HG02938 (cell line): Measurements from ENCODE around the gene GPHN.

Source experiments
- ATAC-seq: cut with Tn5 transposase; IDR thresholded peaks from one replicate; pipeline ENCODE4 v1.9.1; 2021; ENCODE audit warnings: mild to moderate bottlenecking, moderate library complexity; ENCODE audit not compliant: unreplicated experiment

The GPHN gene

DNA sequence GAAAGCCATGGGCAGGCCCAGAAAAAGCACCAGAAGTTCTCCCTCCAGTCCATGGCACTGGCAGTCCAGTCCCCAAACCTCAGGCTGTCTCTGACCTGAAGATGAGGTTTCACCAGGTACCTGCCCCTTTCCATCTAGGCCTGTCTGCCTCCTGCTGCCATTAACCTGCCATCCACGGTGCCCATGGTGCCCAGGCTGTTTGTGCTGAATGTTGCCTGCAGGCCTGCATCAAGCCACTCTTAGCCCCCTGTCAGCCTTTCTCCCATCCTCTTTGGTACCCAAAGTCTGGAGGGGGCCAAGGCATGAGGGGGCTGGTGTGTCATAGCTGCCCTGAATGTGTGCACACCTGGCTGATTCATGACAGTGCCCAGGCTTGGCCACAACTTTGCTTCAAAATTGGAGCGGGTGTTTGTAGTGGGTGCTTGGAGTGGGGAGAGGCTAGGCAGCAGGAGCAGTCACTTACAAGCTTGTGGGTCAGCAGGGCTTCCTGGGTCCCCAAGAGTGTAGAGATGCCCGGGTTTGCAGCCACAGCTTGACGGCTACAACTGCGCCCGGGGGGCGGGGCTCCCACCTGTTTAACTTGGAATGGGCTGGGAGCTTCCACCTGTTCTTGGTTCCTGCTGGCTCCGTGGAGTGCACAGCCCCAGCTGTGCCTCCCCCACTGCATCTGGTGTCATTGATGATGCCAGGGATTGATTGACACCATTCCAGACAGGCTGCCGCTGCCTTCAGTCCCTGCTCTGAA lies 88.5 kb downstream of the GPHN start:
- no peak for ATAC-seq

DNA sequence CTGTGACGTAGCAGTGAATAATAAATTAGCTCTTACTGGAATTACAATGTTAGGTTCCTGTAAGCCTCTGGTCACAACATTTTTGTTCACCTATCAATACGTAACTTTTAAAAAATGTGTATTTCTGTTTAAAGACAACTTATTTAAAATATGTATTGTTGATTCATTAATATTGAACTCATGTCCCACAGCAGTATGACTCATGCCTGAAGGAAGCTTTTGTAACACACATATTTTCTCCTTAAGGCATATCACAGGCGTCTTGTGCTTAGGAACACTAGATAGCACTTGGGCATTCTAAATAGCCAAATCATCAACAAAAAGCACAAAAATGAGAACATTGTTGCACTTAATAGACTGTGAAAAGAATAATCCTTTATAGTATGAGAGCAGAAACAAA lies 92.5 kb downstream of the GPHN start:
- no peak for ATAC-seq

DNA sequence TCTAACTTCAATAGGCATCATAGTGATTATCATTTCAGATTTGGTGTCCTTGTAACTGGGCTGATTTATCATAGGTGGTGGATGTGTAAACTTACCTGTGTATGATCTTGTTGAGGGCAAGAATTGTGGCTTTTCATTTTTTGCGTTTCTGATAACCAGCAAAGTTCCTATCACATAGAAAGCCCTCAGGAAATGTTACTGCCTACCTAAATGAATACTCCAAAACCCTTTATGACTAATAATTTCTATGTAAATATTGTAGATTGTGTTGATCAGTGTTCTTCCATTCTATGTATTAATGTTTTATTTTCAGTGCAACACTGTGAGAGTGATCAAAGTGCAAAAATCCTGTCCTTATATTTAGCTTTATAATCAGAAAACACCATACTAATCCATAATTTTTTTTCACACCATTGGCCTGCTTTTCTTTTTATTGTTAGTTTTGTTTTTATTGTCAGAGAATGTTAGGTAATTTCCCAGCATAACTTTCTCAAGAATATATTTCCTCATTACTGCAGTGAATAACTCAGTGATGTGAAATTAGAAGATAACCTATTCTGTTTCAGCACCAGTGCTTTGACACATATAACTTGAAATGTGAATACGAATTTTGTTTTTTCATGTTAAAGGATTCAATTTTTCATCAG lies 94.1 kb downstream of the GPHN start:
- no peak for ATAC-seq

DNA sequence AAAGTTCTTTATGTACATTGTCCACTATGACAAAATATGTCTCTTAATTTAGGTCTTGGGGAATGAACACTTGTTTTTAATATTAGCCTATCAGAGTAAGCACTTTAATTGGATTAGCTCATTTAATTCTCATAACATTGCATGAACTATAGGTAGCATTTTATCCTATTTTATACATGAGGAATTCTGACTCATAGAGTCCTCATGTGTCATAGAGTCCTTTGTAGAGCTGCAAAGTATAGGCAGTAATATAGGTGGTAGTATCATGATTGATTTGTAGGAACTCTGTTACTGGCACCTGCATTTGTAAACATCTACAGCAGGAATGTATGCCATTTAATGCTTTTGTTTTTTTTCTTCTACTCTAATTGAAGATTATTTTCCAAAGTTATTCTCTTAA lies 96.0 kb downstream of the GPHN start:
- ATAC-seq: no peak

DNA sequence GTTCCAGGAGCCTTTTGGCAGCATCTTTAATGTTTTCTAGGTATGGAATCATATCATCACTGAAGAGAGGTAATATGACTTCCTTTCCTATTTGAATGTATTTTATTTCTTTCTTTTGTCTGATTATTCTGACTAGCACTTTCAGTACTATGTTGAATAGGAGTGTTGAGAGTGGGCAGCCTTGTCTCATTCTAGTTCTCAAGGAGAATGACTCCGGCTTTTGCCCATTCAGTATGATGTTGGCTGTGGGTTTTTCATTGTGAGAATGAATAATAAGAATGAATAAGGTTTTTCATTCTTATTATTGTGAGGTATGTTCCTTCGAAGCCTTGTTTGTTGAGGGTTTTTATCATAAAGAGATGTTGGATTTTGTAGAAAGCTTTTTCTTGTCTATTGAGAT lies 98.9 kb downstream of the GPHN start:
- ATAC-seq: no peak

DNA sequence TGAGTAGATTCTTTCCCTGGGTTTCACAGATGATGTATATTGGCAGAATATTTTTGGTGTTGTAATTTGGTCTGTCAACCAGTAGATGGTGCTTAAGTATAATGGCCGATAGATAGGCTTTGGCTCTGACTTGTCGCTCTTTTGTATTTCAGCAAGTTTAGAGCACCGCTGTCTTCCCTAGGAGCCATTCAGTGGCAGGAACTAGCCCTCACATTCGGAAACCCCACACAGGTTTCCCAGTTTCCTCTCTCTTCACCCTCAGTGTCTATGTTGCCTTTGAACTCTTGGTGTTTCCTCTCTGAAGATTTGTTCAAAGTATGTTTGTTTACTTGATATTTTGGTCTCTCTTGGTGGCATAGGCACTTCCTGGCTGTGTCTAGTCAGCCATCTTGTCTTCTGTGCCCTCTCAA lies 102.2 kb downstream of the GPHN start:
- ATAC-seq: no peak

DNA sequence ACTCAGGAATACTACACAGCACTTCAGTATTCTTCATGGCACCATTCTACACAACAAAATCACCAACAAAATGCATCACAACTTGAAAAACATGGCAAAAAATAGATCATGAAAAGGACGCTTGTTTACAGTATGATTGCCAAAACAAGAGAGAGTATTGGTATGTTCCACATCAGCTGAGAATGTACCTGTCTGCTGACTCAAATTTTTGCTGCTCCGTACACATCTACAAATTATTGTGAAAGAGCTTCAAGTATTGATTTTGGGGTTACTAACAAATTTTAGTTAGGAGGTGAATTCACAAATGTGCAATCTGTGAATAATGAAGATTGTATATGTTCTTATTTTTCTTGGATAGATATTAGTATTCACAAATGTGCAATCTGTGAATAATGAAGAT lies 105.4 kb downstream of the GPHN start:
- no peak for ATAC-seq

DNA sequence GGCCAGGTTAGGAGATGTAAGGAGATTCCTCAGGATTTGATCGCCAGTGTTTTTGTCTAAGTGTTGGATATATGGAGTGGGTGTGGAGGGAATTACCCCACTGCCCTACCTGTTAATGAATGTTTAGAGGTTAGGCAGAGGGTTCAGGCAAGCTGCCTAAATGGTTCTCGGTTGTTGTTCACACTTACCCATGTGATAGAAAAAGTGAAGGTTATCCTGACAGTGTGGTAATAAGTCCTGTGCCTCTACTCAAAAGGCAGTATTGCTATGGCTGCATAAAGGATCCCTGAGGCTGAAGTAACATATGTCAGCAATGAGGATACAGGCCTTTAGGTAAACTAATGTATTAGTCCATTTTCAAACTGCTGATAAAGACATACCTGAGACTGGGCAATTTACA lies 112.0 kb downstream of the GPHN start:
- ATAC-seq: peak; percentile 56

DNA sequence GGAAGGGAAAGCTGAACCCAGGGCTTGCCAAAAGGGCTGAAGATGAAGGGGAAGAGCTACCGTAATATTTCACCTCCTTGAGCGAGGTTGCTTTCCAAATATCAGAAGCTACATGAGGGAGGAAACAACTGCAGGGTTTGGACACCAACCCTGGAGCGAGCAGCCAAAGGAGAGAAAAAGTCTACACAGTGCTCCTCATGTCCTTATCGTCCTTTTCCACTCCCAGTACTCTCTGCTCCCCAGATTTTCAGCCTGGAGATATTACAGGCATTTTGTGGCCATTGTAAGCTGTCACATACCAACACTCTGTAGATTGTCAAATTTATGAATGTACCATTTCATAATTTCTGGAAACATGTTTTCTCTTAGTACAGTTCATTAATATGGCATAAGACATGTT lies 115.9 kb downstream of the GPHN start:
- no peak for ATAC-seq

DNA sequence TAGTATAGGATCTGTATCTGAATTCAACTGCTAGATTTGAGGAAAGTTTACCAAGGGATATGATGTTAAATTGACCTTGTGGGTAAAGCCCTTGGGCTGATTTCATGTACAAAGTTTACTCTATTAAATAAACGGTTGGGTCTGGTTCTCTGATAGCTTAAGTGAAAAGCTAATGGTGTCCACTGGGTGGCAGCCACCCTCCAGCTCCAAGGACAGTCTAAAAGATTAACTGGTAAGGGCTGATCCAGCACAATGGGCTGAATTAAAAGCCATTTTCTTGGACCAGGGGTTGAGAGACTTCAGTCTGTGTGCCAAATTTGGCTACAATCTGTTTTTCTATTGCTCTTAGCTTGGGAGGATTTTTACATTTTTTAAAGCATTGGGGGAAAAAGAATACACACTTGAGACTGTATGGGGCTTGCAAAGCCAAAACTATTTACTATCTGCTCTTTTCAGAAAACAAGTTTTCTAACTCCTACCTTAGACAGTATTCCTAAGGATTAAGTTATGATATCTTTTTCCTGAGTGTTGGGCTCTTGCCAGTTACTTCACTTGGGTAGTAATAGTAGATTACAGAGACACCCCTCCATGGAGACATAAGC lies 116.5 kb downstream of the GPHN start:
- ATAC-seq: peak; percentile 84

DNA sequence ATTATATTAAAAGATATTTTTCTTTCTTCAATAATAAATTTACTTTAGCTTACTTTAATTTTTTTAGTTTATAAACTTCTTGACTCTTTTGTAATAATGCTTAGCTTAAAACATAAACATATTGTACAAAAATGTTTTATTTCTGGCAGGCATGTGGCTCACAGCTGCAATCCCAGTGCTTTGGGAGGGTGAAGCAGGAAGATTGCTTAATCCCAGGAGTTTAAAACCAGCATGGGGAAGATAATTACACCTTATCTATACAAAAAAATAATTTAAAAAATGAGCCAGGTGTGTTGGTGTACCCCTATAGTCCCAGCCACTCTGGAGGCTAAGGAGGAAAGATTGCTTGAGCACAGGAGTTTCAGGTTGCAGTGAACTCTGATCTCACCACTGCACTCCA lies 120.7 kb downstream of the GPHN start:
- ATAC-seq: no peak

DNA sequence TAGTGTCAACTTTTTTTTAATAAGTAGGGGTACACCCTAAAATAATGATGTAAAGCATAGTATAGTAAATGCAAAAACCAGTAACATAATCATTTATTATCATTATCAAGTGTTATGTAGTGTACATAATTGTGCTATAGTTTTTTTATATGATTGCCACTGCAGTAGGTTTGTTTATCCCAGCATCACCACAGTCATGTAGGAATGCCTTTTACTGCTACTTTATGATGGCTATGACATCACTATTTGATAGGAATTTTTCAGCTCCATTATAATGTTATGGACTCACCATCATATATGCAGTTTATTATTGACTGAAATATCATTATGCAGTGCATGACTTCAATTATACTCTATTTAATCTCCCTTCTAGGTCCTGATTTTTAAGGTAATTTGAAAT lies 121.6 kb downstream of the GPHN start:
- no peak for ATAC-seq

DNA sequence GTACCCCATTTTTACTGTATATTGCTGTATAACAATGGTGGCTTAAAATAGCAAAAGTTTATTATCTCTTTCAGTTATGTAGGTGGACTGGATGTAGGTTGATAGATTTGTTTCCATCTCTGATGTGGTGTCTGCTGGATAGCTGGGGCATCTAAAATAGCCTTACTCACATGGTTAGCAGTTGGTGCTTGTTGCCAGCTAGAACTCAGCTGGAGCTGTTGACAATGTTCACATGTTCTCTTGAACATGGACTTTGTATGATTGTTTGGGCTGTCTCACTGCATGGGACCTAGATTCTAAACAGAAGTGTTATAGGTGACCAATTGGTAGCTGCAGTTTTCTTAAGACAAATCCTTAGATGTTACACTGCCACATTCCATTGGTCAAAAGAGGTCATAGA lies 126.9 kb downstream of the GPHN start:
- ATAC-seq: no peak

DNA sequence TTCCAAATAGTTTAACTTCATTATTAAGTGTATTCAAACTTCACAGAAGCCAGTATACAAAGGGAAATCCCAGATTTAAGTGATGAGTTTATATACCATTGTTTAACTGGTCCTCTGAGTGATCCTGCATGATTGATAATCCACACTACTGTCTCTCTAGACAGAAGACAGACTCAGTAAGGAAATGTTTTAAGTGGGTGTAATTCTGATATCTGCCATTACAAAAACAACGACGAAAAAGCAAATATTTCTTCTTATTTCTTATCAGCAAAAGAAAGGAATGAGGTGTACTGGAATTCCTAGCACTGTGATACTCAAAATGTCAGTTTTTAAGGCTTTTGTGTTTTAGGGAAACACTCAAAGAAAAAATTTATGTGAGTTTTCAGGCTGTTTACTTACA lies 127.5 kb downstream of the GPHN start:
- no peak for ATAC-seq

DNA sequence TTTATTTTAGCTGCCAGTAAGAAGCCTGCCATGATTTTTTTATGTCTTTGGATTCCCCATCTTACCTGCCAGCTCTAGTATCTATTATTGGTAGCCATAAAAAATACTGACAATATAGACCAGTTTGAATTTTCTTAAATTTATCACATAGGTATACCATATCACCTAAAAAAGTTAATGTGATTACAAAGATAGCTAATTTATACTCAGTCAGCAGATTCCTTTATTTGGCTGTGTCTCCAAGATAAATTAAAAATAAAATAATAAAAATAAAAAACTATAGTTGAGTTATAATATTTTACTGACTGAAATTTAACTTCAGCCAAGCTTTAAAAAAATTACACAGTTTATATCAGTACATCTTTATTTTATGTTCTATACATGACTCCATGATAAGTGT lies 128.3 kb downstream of the GPHN start:
- ATAC-seq: no peak

DNA sequence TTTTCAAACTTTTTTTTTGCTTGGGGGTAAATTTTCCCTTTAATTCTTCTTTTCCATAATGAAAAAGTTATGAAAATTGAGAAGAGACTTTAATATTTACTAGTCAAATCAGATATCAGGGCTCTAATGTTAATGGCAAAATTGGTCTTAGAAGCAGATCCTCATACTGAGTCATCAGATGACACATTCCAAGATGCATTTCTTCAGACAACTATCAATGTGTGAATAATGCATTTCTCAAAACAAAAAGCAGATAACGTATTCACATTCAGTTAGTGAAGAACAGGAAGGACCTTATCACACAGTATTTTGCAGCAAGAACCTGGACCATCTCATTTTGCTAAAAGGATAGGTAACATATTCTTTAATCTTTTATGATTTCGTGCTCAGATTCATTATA lies 130.7 kb downstream of the GPHN start:
- ATAC-seq: no peak

DNA sequence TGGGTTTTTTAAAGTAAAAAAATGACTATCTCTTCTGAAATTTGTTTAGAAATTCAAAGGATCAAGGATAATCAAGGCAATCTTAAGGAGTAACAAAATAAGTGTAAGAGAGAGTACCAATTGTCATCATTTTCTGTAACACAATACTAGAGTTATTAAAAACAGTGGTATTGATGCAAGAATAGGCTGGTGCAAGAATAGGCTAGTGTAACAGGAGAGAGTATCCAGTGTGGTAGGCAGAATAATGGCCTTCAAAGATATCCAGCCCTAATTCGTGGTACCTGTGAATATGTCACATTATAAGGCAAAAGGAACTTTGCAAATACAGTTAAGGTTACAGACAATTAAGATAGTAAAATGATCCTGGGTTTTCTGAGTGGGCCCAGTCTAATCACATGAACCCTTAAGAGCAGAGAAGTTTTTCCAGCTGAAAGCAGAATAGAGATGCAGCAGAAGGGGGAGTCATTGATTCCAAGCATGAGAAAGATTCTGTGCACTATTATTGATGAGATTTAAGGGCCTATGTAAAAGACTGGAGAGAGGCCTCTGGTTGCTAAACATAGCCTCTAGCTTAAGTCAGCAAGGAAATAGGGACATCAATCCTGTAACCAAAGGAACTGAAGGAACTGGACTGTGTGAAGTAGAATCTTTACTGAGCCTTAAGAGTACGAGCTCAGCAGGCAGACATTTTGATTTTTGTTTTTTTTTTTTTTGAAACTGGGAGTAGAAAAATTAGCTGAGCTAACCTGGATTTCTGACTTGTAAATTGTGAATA lies 134.1 kb downstream of the GPHN start:
- no peak for ATAC-seq

DNA sequence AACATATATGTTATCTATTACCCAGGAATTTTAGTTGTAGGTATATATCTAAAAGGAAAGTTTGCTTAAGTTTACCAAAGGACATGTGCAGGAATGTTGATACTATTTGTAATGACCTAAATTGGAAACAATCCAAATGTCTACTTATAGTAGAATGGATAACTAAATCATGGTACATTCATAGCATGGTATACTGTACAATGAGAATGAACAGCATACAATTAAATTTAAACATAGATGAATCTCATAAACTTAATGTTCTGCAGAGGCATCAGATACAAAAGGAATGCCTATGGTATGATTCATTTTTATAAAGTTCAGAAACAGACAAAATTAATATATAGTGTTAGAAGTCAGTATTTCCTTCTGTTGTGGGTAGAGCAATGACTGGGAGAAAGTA lies 135.4 kb downstream of the GPHN start:
- ATAC-seq: no peak

DNA sequence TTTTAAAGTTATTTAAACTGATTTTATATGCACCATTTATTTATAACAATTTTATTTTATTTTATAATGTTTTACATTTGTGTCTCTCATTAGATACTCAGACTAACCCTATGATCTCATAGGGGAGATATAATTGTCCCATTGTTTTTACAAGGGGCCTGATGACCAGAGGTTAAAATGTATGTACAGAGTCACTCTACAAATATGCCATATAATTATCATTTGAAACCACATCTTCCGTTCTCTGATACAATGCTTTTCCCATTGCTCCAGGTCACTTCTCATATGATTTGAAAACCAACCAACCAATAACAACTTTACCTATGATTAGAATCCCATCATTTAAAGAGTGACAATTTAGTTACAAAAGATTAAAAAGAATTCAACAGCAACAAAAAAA lies 137.8 kb downstream of the GPHN start:
- ATAC-seq: no peak

DNA sequence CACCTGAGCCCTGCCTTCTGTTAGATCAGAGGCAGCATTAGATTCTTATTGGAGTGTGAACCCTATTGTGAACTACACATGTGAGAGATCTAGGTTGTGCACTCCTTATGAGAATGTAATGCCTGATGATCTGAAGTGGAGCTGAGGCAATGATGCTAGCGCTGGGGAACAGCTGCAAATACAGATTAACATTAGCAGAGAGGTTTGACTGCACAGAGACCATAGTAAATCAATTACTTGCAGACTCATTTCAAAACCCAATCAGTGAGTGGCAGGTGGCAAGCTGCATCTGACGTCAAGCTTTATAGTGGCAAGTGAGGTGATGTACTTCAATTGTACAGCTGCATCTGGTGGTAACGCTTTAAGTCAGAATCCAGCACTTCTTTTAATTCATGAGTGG lies 141.6 kb downstream of the GPHN start:
- ATAC-seq: peak; percentile 68

DNA sequence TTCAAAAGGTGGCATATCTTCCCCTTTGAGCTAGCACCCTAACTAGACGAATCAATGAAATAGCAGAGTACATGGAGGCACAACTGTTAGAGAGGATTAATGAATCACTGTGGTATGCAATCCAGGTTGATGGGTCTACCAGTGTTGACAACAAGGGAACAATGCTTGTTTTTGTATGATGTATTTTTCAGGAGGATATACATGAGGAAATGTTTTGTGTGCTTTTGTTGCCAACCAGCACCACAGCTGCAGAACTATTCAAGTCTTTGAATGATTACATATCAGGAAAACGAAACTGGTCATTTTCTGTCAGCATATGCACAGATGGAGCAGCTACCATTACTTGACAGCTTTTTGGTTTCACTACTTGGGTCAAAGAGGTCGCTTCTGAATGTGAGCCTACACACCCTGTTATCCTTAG lies 142.6 kb downstream of the GPHN start:
- ATAC-seq: no peak
